DOHH2 (cell line): ENCODE results near the gene CHRNB2.

Experiments
- EZH2phosphoT487 ChIP-seq: fragments of 200-600 bp; sonication (generic); IDR thresholded peaks from 2 replicates; pipeline ENCODE4 v1.6.1; 2017; ENCODE audit warnings: borderline replicate concordance, mild to moderate bottlenecking, antibody characterized with exemption, low read length, moderate library complexity, mixed read lengths
- TF ChIP-seq, protein P1 (sequence below): fragments of 200-600 bp; sonication (generic); IDR thresholded peaks from one replicate; pipeline ENCODE4 v1.5.1; 2014; ENCODE audit warnings: antibody characterized with exemption, mild to moderate bottlenecking, low read depth, low read length; ENCODE audit not compliant: poor library complexity, severe bottlenecking

DNA sequence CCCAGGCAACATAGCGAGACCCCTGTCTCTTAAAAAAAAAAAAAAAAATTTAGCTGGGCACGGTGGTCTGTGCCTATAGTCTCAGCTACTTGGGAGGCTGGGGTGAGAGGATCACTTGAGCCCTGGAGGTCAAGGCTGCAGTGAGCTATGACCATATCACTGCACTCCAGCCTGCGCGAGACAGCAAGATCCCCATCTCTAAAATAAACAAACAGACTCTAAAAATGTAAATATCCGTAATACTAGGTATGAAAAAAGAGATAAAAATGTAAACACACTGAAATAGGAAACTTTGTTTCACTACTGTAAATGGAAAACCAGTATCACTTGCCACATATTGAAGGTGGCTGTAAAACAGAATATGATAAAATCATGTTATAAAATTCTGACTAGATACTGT lies 23.2 kb downstream of the CHRNB2 start:
- TF ChIP-seq, protein P1, sequence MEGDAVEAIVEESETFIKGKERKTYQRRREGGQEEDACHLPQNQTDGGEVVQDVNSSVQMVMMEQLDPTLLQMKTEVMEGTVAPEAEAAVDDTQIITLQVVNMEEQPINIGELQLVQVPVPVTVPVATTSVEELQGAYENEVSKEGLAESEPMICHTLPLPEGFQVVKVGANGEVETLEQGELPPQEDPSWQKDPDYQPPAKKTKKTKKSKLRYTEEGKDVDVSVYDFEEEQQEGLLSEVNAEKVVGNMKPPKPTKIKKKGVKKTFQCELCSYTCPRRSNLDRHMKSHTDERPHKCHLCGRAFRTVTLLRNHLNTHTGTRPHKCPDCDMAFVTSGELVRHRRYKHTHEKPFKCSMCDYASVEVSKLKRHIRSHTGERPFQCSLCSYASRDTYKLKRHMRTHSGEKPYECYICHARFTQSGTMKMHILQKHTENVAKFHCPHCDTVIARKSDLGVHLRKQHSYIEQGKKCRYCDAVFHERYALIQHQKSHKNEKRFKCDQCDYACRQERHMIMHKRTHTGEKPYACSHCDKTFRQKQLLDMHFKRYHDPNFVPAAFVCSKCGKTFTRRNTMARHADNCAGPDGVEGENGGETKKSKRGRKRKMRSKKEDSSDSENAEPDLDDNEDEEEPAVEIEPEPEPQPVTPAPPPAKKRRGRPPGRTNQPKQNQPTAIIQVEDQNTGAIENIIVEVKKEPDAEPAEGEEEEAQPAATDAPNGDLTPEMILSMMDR, result no peak
- no peak for TF ChIP-seq EZH2phosphoT487
